ENCODE measurements around the gene SYF2. TPM values are rescaled to one million over a fixed set of nuclear protein-coding genes. Genes with fewer than 3 reads are reported as not detected.

The SYF2 gene
- total RNA-seq, 2 donors from 2014 or later, result 27.0 to 32.7 TPM

- no peaks in the 10 kb centered on the region for H3K36me3 Mint-ChIP-seq
- no peaks in the 10 kb centered on the region for H3K27me3 Mint-ChIP-seq
- ATAC-seq, result no peak
- H3K9me3 Mint-ChIP-seq, result no peaks in the 10 kb centered on the region
- no peaks in the 10 kb centered on the region for H3K4me1 Mint-ChIP-seq (ENCODE audit: low read depth in 2 of 2)
- no peak overlapping the region for H3K27ac Mint-ChIP-seq
- DNase-seq (ENCODE audit: low spot score), result no peak
- H3K4me3 Mint-ChIP-seq, result no peak overlapping the region
Measured at GRCh38 chr1:25206201-25206600, 26.1 kb downstream of the SYF2 start.

DNA sequence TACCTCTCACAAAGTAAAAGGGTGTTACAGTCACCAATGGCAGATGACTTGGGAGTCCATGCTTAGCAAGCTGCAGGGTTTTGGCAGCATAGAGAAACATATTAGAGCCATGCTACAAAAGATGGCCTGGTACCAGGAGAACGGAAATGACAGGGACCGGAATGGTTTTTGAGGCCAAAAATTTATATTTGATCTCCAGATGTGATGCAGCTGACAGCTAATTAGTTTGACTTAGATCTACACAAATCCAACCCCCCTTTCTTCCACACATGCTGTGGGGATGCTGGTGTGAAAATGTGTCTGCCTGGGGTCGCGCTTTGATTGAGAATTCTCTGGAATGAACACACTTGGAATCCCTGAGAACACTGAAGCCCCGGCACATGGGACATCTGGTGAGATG, 26.5 kb downstream of the SYF2 start:
- no peak overlapping the region for H3K27ac Mint-ChIP-seq
- no peaks in the 10 kb centered on the region for H3K27me3 Mint-ChIP-seq
- ATAC-seq (no peak), DNase-seq (ENCODE audit: low spot score) (no peak)
- no peaks in the 10 kb centered on the region for H3K9me3 Mint-ChIP-seq
- H3K4me3 Mint-ChIP-seq, result no peak overlapping the region
- H3K36me3 Mint-ChIP-seq, result no peaks in the 10 kb centered on the region
- H3K4me1 Mint-ChIP-seq (ENCODE audit: low read depth in 2 of 2), result no peaks in the 10 kb centered on the region

DNA sequence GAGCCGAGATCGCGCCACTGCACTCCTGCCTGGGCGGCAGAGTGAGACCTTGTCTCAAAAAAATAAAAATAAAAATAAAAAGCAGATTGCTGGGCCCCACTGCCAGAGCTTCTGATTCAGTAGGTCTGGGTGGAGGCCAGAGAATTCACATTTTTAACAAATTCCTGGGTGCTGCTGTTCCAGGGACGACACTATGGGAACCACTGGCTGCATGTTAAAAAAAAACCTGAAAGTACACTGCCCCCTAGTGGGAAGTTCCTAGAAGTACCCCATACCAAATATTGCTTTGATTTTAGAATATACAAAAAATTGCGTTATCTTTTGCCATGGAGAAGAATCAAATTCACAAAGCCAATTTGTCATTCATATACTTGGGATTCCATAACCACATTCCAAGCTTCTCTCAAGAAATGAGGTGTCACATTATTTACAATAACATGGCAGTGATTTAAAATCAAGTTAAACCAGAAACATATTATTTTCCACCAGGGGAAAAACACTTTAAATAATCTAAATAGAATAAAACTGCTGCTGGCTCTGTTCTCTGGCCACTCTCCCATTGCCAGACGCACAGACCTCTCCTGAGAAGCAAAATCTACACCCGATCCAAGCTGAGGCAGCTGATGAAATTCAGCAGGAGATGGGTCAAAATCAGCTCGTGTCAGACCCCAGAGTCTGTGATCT, 27.4 kb downstream of the SYF2 start:
- H3K4me3 Mint-ChIP-seq, result no peak overlapping the region

GRCh38 chr1:25201006-25201405, 31.3 kb downstream of the SYF2 start:
- Mint-ChIP-seq H3K27me3 (peaks cover 6 to 8% of the 10 kb centered on the region in 2 donors), H3K36me3 (no peaks in the 10 kb centered on the region), H3K9me3 (no peaks in the 10 kb centered on the region), H3K4me3 (no peak overlapping the region), H3K27ac (no peak overlapping the region), H3K4me1 (ENCODE audit: low read depth in 2 of 2) (peaks cover 0 to 10% of the 10 kb centered on the region in 2 donors)
- DNase-seq (ENCODE audit: low spot score) (no peak), ATAC-seq (no peak)

More for the DNA sequence above, 27.4 kb downstream of the SYF2 start:
- H3K27ac Mint-ChIP-seq, result no peak overlapping the region
- no peaks in the 10 kb centered on the region for H3K4me1 Mint-ChIP-seq (ENCODE audit: low read depth in 2 of 2)
- DNase-seq (ENCODE audit: low spot score) (no peak), ATAC-seq (peak in 1 of 2 donors; percentile 65)
- peaks cover 0 to 2% of the 10 kb centered on the region in 2 donors for H3K27me3 Mint-ChIP-seq
- H3K9me3 Mint-ChIP-seq, result no peaks in the 10 kb centered on the region
- H3K36me3 Mint-ChIP-seq, result no peaks in the 10 kb centered on the region

DNA sequence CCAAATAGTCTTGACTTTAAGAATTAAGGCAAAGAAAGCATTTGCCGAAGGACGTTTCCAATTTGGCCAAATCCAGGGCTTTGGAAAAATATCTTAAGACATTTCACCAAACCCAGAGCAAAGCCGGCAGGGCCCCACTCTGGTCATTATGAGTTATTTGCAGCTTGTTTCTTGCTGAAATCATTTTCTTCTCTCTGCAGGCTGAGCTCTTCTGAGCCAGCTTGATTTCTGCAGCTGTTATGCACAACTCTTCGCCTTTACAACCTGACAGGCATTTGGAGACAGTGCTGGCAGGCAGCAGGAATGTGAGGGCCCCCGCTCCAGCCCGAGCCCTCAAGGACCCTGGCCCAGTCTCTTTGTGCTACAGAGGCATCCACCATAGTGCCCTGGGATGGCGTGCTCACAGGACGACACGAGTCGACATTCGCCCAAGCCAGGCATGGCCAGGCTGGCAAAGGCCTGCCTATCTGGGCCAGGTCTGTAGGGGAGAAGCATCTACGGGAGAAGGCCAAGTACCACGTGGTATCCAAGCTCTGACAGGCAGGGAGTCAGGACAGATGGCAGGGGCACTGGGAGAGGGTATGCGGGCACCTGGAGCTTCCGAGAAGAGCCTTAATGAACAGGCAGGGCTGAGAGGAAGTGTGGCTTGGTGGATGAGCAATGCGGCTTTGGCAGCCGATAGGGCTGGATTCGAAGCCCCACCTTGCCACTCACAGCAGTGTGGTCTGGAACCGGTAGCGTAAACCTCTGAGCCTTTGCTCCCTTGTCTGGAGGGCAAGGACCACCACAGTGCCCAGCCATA, 32.3 kb downstream of the SYF2 start:
- peak in 1 of 2 donors; percentile 31 for ATAC-seq
- Mint-ChIP-seq H3K9me3 (no peaks in the 10 kb centered on the region), H3K27me3 (peaks cover 6 to 8% of the 10 kb centered on the region in 2 donors), H3K4me1 (ENCODE audit: low read depth in 2 of 2) (peaks cover 0 to 10% of the 10 kb centered on the region in 2 donors), H3K36me3 (no peaks in the 10 kb centered on the region), H3K4me3 (no peak overlapping the region), H3K27ac (no peak overlapping the region)
- DNase-seq (ENCODE audit: low spot score), result no peak

DNA sequence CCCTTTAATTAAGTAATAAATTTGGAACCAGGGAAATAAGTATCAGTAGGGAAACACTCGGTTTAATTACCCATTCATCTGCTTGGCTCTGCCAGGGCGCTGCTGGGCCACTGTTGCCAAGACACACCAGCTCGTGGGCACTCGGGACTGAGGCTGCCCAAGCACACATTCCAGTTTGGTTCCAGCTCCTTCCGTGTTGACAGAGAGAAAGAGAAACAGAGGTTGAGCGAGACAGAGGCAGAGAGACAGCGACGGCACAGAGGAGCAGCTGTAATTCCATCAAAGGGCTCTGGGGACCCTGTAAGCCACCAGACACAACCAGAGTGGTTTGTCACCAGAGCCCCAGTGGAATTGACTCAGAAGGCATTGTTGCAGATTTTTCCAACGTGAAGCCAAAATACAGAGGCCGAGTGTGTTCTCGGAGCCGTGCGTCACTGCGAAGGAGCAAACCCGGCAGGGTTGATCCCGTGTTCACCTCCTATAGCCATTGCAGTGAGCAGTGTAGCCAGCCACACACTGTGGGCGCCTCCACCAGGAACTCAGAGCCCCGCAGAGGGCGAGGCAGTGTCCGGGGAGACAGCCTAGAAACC, 33.5 kb downstream of the SYF2 start:
- no peak overlapping the region for H3K4me3 Mint-ChIP-seq
- ATAC-seq, result no peak
- no peaks in the 10 kb centered on the region for H3K9me3 Mint-ChIP-seq
- DNase-seq (ENCODE audit: low spot score), result no peak
- H3K27ac Mint-ChIP-seq, result peak overlapping the region in 1 of 2 donors; percentile 1
- peaks cover 6 to 8% of the 10 kb centered on the region in 2 donors for H3K27me3 Mint-ChIP-seq
- H3K36me3 Mint-ChIP-seq, result no peaks in the 10 kb centered on the region
- peaks cover 6 to 18% of the 10 kb centered on the region in 2 donors for H3K4me1 Mint-ChIP-seq (ENCODE audit: low read depth in 2 of 2)

GRCh38 chr1:25197982-25198662, 34.2 kb downstream of the SYF2 start:
- ATAC-seq, result no peak
- Mint-ChIP-seq H3K36me3 (no peaks in the 10 kb centered on the region), H3K4me1 (ENCODE audit: low read depth in 2 of 2) (peaks cover 6 to 20% of the 10 kb centered on the region in 2 donors), H3K9me3 (no peaks in the 10 kb centered on the region), H3K27ac (peak overlapping the region in 1 of 2 donors; percentile 1), H3K4me3 (no peak overlapping the region), H3K27me3 (peaks cover 6 to 8% of the 10 kb centered on the region in 2 donors)
- DNase-seq (ENCODE audit: low spot score), result no peak

DNA sequence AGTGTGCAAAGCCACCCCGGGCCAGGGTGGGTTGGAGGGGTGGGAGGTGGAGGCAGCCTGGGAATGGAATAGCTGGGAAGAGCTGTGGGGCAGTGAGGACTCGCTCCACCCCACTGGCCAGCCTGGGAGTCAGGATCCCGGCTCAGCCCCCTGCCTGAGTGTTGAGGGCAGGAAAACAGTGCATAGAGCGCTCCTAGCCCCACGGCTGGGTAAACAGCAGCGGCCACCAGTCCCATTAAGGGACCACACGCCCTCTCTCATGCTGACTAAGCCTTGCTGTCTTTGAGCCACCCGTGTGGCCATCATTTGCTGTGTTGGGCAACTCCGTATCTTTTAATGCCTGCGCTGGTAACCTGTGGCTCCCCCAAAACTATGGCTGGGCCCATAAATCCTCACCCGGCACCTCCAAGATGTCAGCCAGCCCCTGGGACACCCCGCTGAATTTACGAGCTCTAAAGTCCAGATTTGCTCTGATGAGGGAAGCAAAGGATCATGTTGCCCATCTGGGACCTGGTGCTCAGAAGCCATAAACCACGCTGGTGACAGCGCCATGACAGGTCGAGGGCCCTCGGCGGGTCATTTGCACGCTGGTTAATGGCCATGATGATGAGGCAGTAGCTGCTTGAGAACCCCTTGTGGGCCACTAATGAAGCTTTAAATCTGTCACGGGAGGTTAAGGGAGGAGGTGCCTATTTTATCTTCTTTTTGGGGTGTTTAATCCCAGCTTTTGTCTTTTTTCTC, 34.9 kb downstream of the SYF2 start:
- Mint-ChIP-seq H3K9me3 (no peaks in the 10 kb centered on the region), H3K27ac (no peak overlapping the region), H3K4me1 (ENCODE audit: low read depth in 2 of 2) (peaks cover 6 to 20% of the 10 kb centered on the region in 2 donors), H3K4me3 (no peak overlapping the region), H3K36me3 (no peaks in the 10 kb centered on the region), H3K27me3 (peaks cover 6 to 8% of the 10 kb centered on the region in 2 donors)
- ATAC-seq, result no peak
- no peak for DNase-seq (ENCODE audit: low spot score)

- no peak overlapping the region for H3K4me3 Mint-ChIP-seq
- H3K27me3 Mint-ChIP-seq, result peaks cover 6 to 8% of the 10 kb centered on the region in 2 donors
- ATAC-seq (no peak), DNase-seq (ENCODE audit: low spot score) (no peak)
- no peaks in the 10 kb centered on the region for H3K9me3 Mint-ChIP-seq
- no peaks in the 10 kb centered on the region for H3K36me3 Mint-ChIP-seq
- H3K27ac Mint-ChIP-seq, result no peak overlapping the region
- H3K4me1 Mint-ChIP-seq (ENCODE audit: low read depth in 2 of 2), result peaks cover 6 to 20% of the 10 kb centered on the region in 2 donors
Measured at GRCh38 chr1:25196830-25197229, 35.5 kb downstream of the SYF2 start.

DNA sequence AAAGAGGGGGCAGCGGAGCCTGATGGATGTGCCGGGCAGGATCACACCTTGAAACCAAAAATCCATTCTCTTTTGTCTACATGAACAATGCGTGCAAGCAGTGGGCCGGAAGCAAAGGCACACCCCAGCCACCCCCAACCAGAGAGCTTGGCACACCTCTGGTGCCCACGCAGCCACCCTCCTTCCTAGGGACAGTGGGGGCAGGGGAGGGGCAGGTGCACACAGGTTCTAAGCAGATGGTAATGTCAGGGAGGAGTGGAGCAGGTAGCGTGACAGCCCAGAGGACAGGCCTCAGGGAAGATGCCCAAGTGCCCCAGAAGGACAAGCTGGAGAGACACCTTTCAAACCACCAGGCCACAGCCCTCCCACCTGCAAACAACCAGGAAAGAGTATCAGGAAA, 36.5 kb downstream of the SYF2 start:
- ATAC-seq (no peak), DNase-seq (ENCODE audit: low spot score) (no peak)
- H3K4me1 Mint-ChIP-seq (ENCODE audit: low read depth in 2 of 2), result peaks cover 6 to 20% of the 10 kb centered on the region in 2 donors
- H3K4me3 Mint-ChIP-seq, result no peak overlapping the region
- H3K9me3 Mint-ChIP-seq, result no peaks in the 10 kb centered on the region
- no peaks in the 10 kb centered on the region for H3K36me3 Mint-ChIP-seq
- no peak overlapping the region for H3K27ac Mint-ChIP-seq
- peaks cover 6 to 8% of the 10 kb centered on the region in 2 donors for H3K27me3 Mint-ChIP-seq

DNA sequence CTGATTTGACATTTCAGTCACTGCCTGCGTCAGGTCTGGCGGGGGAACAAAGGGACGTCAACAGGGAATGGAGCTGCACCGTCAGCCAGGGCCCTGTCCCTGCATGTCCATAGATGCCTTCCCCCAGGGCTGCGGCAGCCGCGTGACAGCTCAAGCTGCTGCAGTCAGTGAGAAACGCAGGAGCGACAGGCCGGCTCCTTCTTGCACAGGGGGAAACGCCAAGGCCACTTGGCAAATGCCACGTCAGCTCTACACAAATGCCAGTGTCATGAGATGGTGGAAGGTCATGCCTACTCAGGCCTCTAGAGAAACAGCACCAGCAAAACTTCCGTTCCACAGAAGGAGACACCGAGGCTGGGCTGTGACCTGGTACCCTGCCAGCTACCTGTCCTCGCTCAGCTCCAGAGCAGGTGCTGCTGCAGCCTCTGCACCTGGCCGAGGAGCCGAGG, 37.7 kb downstream of the SYF2 start:
- peaks cover 3 to 8% of the 10 kb centered on the region in 2 donors for H3K27me3 Mint-ChIP-seq
- peaks cover 6 to 20% of the 10 kb centered on the region in 2 donors for H3K4me1 Mint-ChIP-seq (ENCODE audit: low read depth in 2 of 2)
- no peak for ATAC-seq
- H3K36me3 Mint-ChIP-seq, result no peaks in the 10 kb centered on the region
- no peaks in the 10 kb centered on the region for H3K9me3 Mint-ChIP-seq
- DNase-seq (ENCODE audit: low spot score), result no peak
- H3K27ac Mint-ChIP-seq, result peak overlapping the region in 1 of 2 donors; percentile 2
- H3K4me3 Mint-ChIP-seq, result no peak overlapping the region

DNA sequence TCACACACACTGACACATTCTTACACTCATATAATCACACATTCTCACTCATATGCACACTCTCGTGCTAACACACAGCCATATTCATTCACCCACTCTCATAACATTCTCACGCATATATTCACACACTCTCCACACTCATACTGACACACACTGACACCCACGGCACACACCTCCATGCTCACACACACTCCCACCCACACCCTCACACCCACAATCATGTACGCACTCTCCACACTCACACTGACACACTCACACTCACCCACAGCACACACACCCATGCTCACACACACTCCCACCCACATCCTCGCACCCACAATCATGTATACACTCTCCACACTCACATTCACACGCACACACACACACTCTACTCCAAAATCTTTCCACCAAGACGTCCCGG, 38.2 kb downstream of the SYF2 start:
- peaks cover 6 to 20% of the 10 kb centered on the region in 2 donors for H3K4me1 Mint-ChIP-seq (ENCODE audit: low read depth in 2 of 2)
- no peaks in the 10 kb centered on the region for H3K9me3 Mint-ChIP-seq
- peak overlapping the region in 1 of 2 donors; percentile 2 for H3K27ac Mint-ChIP-seq

DNA sequence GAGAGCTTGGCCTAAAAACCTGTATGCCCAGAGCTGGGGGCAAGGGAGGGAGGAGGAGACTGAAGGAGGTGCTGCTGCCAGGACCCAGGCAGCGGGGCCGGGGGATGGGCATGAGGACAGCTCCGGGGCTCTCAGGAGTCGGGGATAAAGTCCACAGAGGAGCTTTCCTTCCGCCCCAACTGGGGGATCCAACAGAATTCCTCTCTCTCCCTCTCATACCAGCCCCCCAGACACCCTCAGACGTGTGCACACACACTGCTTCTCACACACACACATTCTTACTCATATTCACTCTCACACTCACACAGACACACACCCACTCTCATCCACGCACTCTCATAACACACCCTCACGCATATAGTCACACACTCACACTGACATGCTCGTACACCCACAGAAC, 39.1 kb downstream of the SYF2 start:
- no peak overlapping the region for H3K4me3 Mint-ChIP-seq
- ATAC-seq, result no peak
- DNase-seq (ENCODE audit: low spot score), result no peak
- no peaks in the 10 kb centered on the region for H3K9me3 Mint-ChIP-seq
- no peaks in the 10 kb centered on the region for H3K36me3 Mint-ChIP-seq
- peaks cover 6 to 15% of the 10 kb centered on the region in 2 donors for H3K4me1 Mint-ChIP-seq (ENCODE audit: low read depth in 2 of 2)
- H3K27me3 Mint-ChIP-seq, result peaks cover 3% of the 10 kb centered on the region in 2 donors
- no peak overlapping the region for H3K27ac Mint-ChIP-seq

More for the DNA sequence above, 38.2 kb downstream of the SYF2 start:
- Mint-ChIP-seq H3K4me3 (no peak overlapping the region), H3K27me3 (peaks cover 3 to 8% of the 10 kb centered on the region in 2 donors), H3K36me3 (no peaks in the 10 kb centered on the region)
- ATAC-seq, result no peak
- no peak for DNase-seq (ENCODE audit: low spot score)
